K562 (cell line): Measurements from ENCODE around the gene FAM50A. TPM values are rescaled to one million over a fixed set of nuclear protein-coding genes. Genes with fewer than 3 reads are reported as not detected.

Experiments used
- BACH1 ChIP-seq: fragments of 200-800 bp; sonication (Bioruptor generic); IDR thresholded peaks from 2 replicates; pipeline ENCODE4 v1.6.1; 2016; ENCODE audit warnings: missing genetic modification characterization, missing compliant biosample characterization
- FUS ChIP-seq: fragments of 200-400 bp; formaldehyde crosslinking; optimal IDR thresholded peaks from 2 replicates; pipeline ENCODE3; 2017; ENCODE audit warnings: low read depth, low read length
- MTA1 ChIP-seq: fragments of 450-650 bp; IDR thresholded peaks from 2 replicates; pipeline ENCODE4 v1.6.1; 2017; ENCODE audit warnings: borderline replicate concordance
- NBN ChIP-seq: fragments of 450-650 bp; IDR thresholded peaks from 2 replicates; pipeline ENCODE4 v1.6.1; 2016; ENCODE audit warnings: low read depth, mild to moderate bottlenecking
- PTBP1 ChIP-seq: fragments of 200-400 bp; formaldehyde crosslinking; IDR thresholded peaks from 2 replicates; pipeline ENCODE4 v1.6.1; 2017; ENCODE audit warnings: low read depth, low read length
- SRSF1 ChIP-seq: fragments of 200-400 bp; formaldehyde crosslinking; IDR thresholded peaks from 2 replicates; pipeline ENCODE4 v1.6.1; 2017; ENCODE audit warnings: mild to moderate bottlenecking, low read depth, low read length, moderate library complexity
- ZNF324 ChIP-seq: fragments of 250-450 bp; sonication (Bioruptor Pico); IDR thresholded peaks from 2 replicates; pipeline ENCODE4 v1.4.0; 2020; ENCODE audit warnings: mild to moderate bottlenecking
- ZZZ3 ChIP-seq: fragments of 450-650 bp; IDR thresholded peaks from 2 replicates; pipeline ENCODE4 v1.6.1; 2016; ENCODE audit warnings: antibody characterized with exemption, mild to moderate bottlenecking, moderate library complexity
- polyA plus RNA-seq, 8 experiments: library from polyadenylated mRNA; depleted of rRNA in 4 of 8; stranded (reverse) in 5 of 8; unstranded in 3 of 8; fragments of >200 nt; fragmentation: Nextera tagmentation in 2 of 8; fragmentation: Illumina TruSeq in 1 of 8; extraction: Ambion mirVana in 2 of 8; extraction: Trizol in 1 of 8; gene quantifications; 2 replicates each; pipeline versions ENCODE4 v1.2.1 to v1.2.3, GENCODE V29; 2011 to 2014; ENCODE audit warnings: inconsistent platforms in 1 of 8, missing spikeins in 1 of 8
- total RNA-seq, 7 experiments: library from RNA; depleted of rRNA in 6 of 7; stranded (reverse); fragments of >200 nt in 6 of 7; fragmentation: Illumina TruSeq in 2 of 7; extraction: Trizol in 2 of 7; gene quantifications; 2 replicates each; pipeline versions ENCODE4 v1.2.1 to v1.2.3, GENCODE V29; 2011 to 2021; ENCODE audit warnings: low replicate concordance in 1 of 7
- TF ChIP-seq, protein P1 (sequence below), 2 experiments: fragments of 450-650 bp in 1 of 2; sonication (generic) in 1 of 2; formaldehyde crosslinking in 1 of 2; IDR thresholded peaks; 2 replicates each; pipeline versions ENCODE4 v1.7.1 to v1.9.0; 2016 to 2022; ENCODE audit warnings: inconsistent platforms in 1 of 2, mild to moderate bottlenecking in 1 of 2, missing genetic modification reagents in 1 of 2
- TF ChIP-seq, protein P2 (sequence below): sonication (generic); formaldehyde crosslinking; IDR thresholded peaks from 2 replicates; pipeline ENCODE4 v1.8.1; 2023; ENCODE audit warnings: mild to moderate bottlenecking, missing genetic modification reagents
- TF ChIP-seq, protein P3 (sequence below): sonication (generic); formaldehyde crosslinking; IDR thresholded peaks from 2 replicates; pipeline ENCODE4 v1.8.0; 2022; ENCODE audit warnings: mild to moderate bottlenecking, missing genetic modification reagents
- TF ChIP-seq, protein P4 (sequence below): sonication (generic); formaldehyde crosslinking; IDR thresholded peaks from 2 replicates; pipeline ENCODE4 v1.8.1; 2023; ENCODE audit warnings: mild to moderate bottlenecking, missing genetic modification reagents

The FAM50A gene
- total and polyA plus RNA-seq, 9 of the 15 experiments (the other 6 are each of a cell fraction or from before 2014, with no cell fraction given), result 4.4 to 114 (median 67.3) TPM

DNA sequence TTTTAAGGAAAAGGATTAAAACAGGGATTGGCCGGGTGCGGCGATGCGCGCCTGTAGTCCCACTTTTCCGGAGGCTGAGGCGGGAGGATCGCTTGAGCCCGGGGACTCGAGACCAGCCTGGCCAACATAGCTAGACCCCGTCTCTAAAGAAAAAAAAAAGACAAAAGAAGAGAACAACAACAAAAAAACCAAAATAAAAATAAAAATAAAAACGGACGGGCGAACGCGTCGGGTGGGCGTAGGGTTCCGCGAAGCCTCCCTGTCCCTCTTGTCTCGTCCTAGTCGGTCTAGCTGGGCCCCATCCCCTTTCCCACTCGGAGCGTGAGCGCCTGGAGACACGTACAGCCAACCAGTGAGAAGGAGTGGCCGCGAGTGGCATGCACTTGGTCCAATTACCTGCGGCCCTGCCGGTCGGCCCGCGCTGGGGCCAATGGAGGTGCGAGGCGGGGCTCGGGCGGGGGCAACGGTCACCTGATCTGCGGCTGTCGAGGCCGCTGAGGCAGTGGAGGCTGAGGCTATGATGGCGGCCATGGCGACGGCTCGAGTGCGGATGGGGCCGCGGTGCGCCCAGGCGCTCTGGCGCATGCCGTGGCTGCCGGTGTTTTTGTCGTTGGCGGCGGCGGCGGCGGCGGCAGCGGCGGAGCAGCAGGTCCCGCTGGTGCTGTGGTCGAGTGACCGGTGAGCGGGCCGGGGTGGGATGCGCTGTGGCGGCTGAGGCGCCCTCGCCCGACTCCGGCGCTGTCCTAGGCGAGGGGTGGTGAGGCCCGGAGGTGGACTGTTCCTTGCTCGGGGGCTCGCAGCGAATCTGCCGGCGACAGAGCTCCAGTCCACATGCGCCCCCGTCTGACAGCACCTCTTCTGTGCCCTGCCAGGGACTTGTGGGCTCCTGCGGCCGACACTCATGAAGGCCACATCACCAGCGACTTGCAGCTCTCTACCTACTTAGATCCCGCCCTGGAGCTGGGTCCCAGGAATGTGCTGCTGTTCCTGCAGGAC, 15.5 kb upstream of the FAM50A start, which contains the start of gene ATP6AP1 (continued):
- TF ChIP-seq, protein P1, sequence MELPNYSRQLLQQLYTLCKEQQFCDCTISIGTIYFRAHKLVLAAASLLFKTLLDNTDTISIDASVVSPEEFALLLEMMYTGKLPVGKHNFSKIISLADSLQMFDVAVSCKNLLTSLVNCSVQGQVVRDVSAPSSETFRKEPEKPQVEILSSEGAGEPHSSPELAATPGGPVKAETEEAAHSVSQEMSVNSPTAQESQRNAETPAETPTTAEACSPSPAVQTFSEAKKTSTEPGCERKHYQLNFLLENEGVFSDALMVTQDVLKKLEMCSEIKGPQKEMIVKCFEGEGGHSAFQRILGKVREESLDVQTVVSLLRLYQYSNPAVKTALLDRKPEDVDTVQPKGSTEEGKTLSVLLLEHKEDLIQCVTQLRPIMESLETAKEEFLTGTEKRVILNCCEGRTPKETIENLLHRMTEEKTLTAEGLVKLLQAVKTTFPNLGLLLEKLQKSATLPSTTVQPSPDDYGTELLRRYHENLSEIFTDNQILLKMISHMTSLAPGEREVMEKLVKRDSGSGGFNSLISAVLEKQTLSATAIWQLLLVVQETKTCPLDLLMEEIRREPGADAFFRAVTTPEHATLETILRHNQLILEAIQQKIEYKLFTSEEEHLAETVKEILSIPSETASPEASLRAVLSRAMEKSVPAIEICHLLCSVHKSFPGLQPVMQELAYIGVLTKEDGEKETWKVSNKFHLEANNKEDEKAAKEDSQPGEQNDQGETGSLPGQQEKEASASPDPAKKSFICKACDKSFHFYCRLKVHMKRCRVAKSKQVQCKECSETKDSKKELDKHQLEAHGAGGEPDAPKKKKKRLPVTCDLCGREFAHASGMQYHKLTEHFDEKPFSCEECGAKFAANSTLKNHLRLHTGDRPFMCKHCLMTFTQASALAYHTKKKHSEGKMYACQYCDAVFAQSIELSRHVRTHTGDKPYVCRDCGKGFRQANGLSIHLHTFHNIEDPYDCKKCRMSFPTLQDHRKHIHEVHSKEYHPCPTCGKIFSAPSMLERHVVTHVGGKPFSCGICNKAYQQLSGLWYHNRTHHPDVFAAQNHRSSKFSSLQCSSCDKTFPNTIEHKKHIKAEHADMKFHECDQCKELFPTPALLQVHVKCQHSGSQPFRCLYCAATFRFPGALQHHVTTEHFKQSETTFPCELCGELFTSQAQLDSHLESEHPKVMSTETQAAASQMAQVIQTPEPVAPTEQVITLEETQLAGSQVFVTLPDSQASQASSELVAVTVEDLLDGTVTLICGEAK (IDR thresholded peaks at IDR 0.05), result peak; percentile 18; the same call in 1 of the 2 replicates
- TF ChIP-seq, protein P1 (CRISPR knock-in tag; IDR thresholded peaks at IDR 0.05), result no peak
- no peak for TF ChIP-seq SRSF1
- TF ChIP-seq, protein P2, sequence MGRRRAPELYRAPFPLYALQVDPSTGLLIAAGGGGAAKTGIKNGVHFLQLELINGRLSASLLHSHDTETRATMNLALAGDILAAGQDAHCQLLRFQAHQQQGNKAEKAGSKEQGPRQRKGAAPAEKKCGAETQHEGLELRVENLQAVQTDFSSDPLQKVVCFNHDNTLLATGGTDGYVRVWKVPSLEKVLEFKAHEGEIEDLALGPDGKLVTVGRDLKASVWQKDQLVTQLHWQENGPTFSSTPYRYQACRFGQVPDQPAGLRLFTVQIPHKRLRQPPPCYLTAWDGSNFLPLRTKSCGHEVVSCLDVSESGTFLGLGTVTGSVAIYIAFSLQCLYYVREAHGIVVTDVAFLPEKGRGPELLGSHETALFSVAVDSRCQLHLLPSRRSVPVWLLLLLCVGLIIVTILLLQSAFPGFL (CRISPR knock-in tag), result no peak
- no peak for TF ChIP-seq PTBP1
- TF ChIP-seq MTA1, result no peak
- TF ChIP-seq ZNF324 (CRISPR knock-in tag), result no peak
- no peak for TF ChIP-seq FUS
- no peak for TF ChIP-seq BACH1
- TF ChIP-seq, protein P3, sequence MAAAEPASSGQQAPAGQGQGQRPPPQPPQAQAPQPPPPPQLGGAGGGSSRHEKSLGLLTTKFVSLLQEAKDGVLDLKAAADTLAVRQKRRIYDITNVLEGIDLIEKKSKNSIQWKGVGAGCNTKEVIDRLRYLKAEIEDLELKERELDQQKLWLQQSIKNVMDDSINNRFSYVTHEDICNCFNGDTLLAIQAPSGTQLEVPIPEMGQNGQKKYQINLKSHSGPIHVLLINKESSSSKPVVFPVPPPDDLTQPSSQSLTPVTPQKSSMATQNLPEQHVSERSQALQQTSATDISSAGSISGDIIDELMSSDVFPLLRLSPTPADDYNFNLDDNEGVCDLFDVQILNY (CRISPR knock-in tag), result no peak
- no peak for TF ChIP-seq ZZZ3
- 0 out of 2 replicates have a peak, but pooled peaks have one; percentile 63 for TF ChIP-seq NBN
- TF ChIP-seq, protein P4, sequence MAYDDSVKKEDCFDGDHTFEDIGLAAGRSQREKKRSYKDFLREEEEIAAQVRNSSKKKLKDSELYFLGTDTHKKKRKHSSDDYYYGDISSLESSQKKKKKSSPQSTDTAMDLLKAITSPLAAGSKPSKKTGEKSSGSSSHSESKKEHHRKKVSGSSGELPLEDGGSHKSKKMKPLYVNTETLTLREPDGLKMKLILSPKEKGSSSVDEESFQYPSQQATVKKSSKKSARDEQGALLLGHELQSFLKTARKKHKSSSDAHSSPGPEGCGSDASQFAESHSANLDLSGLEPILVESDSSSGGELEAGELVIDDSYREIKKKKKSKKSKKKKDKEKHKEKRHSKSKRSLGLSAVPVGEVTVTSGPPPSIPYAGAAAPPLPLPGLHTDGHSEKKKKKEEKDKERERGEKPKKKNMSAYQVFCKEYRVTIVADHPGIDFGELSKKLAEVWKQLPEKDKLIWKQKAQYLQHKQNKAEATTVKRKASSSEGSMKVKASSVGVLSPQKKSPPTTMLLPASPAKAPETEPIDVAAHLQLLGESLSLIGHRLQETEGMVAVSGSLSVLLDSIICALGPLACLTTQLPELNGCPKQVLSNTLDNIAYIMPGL (CRISPR knock-in tag), result no peak
